ENCODE data around the gene SPATA13.
"Not testable (repeated sequence)": the region's sequence is repeated elsewhere in the genome, so short reads cannot be mapped to it uniquely, and the experiment has no call there.

- TF ChIP-seq EP300, CTCF, POLR2A, POLR2AphosphoS5 (IDR thresholded peaks at IDR 0.05): not testable (repeated sequence)
Observed at GRCh38 chr13:24327598-24327997, 167.1 kb downstream of the SPATA13 start.
